ENCODE measurements around the gene PACSIN1. TPM values are rescaled to one million over a fixed set of nuclear protein-coding genes. Genes with fewer than 3 reads are reported as not detected.

Gene PACSIN1
- total and polyA plus RNA-seq, 9 donors = 0.08 to 0.55 (median 0.45) TPM; not detected in 2

- H3K4me1 ChIP-seq (ENCODE audit: insufficient read depth) = no peaks in the 10 kb centered on the region
- no peak overlapping the region for H3K27ac ChIP-seq
- no peak overlapping the region for H3K4me3 ChIP-seq
- H3K9me3 ChIP-seq = no peaks in the 10 kb centered on the region
- no peaks in the 10 kb centered on the region for H3K27me3 ChIP-seq
- intact Hi-C loops (cut with DNase I) = no loop called here
- DNase-seq = no peak
- H3K36me3 ChIP-seq = no peaks in the 10 kb centered on the region
- 85 to 91% (median 85%) methylated on average over 12 to 16 of the region's 16 CpGs for whole genome bisulfite sequencing, 3 donors
- TF ChIP-seq POLR2A (IDR thresholded peaks at IDR 0.05) (no peak), EP300 (IDR thresholded peaks at IDR 0.05) (no peak)
- TF ChIP-seq, protein P1, sequence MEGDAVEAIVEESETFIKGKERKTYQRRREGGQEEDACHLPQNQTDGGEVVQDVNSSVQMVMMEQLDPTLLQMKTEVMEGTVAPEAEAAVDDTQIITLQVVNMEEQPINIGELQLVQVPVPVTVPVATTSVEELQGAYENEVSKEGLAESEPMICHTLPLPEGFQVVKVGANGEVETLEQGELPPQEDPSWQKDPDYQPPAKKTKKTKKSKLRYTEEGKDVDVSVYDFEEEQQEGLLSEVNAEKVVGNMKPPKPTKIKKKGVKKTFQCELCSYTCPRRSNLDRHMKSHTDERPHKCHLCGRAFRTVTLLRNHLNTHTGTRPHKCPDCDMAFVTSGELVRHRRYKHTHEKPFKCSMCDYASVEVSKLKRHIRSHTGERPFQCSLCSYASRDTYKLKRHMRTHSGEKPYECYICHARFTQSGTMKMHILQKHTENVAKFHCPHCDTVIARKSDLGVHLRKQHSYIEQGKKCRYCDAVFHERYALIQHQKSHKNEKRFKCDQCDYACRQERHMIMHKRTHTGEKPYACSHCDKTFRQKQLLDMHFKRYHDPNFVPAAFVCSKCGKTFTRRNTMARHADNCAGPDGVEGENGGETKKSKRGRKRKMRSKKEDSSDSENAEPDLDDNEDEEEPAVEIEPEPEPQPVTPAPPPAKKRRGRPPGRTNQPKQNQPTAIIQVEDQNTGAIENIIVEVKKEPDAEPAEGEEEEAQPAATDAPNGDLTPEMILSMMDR (IDR thresholded peaks at IDR 0.05) = no peak
Observed at GRCh38 chr6:34549026-34549803, 83.3 kb downstream of the PACSIN1 start.

GRCh38 chr6:34549804-34550202, 83.9 kb downstream of the PACSIN1 start:
- no peak for DNase-seq
- TF ChIP-seq, protein P1 (IDR thresholded peaks at IDR 0.05) = no peak
- TF ChIP-seq POLR2A (IDR thresholded peaks at IDR 0.05) (no peak), EP300 (IDR thresholded peaks at IDR 0.05) (no peak)
- H3K36me3 ChIP-seq = no peaks in the 10 kb centered on the region
- no peaks in the 10 kb centered on the region for H3K9me3 ChIP-seq
- 77 to 83% (median 78%) methylated on average over 2 of the region's 2 CpGs for WGBS, 3 donors
- H3K27ac ChIP-seq = no peak overlapping the region
- no peaks in the 10 kb centered on the region for H3K4me1 ChIP-seq (ENCODE audit: insufficient read depth)
- no peaks in the 10 kb centered on the region for H3K27me3 ChIP-seq
- no peak overlapping the region for H3K4me3 ChIP-seq
- intact Hi-C loops (cut with DNase I) = no loop called here

GRCh38 chr6:34551720-34552119, 85.8 kb downstream of the PACSIN1 start:
- no peaks in the 10 kb centered on the region for H3K27me3 ChIP-seq
- no peak overlapping the region for H3K4me3 ChIP-seq
- H3K27ac ChIP-seq = no peak overlapping the region
- intact Hi-C loops (cut with DNase I) = no loop called here
- no peaks in the 10 kb centered on the region for H3K9me3 ChIP-seq
- no peak for DNase-seq
- WGBS, 3 donors = 91 to 93% (median 92%) methylated on average over 8 of the region's 8 CpGs
- H3K36me3 ChIP-seq = no peaks in the 10 kb centered on the region
- H3K4me1 ChIP-seq (ENCODE audit: insufficient read depth) = no peaks in the 10 kb centered on the region
- TF ChIP-seq, protein P1 (IDR thresholded peaks at IDR 0.05) = no peak
- TF ChIP-seq POLR2A (IDR thresholded peaks at IDR 0.05) (no peak), EP300 (IDR thresholded peaks at IDR 0.05) (no peak)

DNA sequence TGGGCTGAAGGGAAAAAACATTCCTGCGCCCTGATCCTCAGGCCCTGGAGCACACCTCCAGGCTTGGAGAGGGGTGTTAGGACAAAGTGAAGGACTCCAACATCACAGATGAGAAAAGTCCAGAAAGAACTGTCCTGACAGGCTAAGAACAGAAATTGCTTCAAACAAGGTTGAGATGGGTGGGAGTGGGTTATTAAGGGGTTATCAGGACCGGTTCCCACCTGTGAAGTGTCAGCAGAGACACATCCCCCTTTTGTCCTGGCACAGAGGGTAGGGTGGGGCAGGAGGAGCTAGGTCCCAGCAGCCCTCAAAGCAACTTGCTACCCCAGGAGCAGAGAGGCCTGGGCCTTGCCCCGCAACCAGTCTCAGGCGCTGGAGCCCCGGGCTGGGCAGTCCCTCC, 86.7 kb downstream of the PACSIN1 start:
- Histone ChIP-seq H3K27ac (no peak overlapping the region), H3K36me3 (no peaks in the 10 kb centered on the region), H3K27me3 (no peaks in the 10 kb centered on the region), H3K4me3 (no peak overlapping the region), H3K4me1 (ENCODE audit: insufficient read depth) (no peaks in the 10 kb centered on the region), H3K9me3 (no peaks in the 10 kb centered on the region)
- DNase-seq = no peak
- 79 to 88% (median 87%) methylated on average over 5 of the region's 5 CpGs for WGBS, 3 donors
- no peak for TF ChIP-seq EP300 (IDR thresholded peaks at IDR 0.05)
- TF ChIP-seq, protein P1 (IDR thresholded peaks at IDR 0.05) = no peak
- no peak for TF ChIP-seq POLR2A (IDR thresholded peaks at IDR 0.05)
- intact Hi-C loops (cut with DNase I) = no loop called here
